Measurements from ENCODE around the gene CADPS.

The CADPS gene

DNA sequence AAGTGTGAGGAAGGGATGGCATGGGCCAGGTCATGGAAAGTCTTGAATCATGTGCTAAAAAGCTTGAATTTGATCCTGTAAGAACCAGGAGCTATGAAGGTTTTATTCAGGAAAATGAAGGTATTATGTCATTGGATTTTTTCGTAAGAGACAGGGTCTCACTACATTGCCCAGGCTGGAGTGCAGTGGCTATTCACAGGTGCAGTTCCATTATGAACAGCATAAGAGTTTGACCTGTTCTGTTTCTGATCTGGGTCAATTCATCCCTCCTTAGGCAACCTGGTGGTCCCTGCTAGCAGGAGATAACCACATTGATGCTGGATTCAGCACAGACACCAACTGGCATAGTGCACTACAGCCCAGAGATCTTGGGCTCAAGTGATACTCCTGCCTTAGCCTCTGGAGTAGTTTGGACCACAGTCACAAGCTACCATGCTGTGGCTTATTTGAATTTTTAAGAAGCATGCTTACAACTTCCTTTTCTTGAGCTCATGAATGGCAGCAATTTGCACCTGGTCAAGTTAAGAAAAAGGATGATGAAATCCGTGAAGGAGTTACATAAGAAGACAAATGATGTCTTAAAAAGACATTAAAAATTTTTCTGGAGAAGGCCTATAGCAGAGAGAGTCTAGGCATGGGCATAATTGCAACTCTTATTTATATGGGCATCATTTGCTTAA, 79.1 kb downstream of the CADPS start:
- Histone ChIP-seq H3K9me3 (ENCODE audit: control insufficient read depth in 2 of 2, low read length in 2 of 2) (no peaks in the 10 kb centered on the region), H3K27me3 (ENCODE audit: control insufficient read depth in 2 of 2, insufficient read depth in 2 of 2, low read length in 2 of 2) (no peaks in the 10 kb centered on the region), H3K9ac (ENCODE audit: low read depth in 1 of 2, low read length in 2 of 2) (no peak overlapping the region), H3K4me3 (ENCODE audit: low read length in 2 of 2) (no peak overlapping the region), H3K4me1 (ENCODE audit: control insufficient read depth in 2 of 2, insufficient read depth in 2 of 2, low read length in 2 of 2) (no peaks in the 10 kb centered on the region), H3K27ac (ENCODE audit: low read depth in 2 of 2, low read length in 2 of 2) (no peak overlapping the region), H3K36me3 (ENCODE audit: control insufficient read depth in 2 of 2, insufficient read depth in 2 of 2, low read length in 2 of 2) (no peaks in the 10 kb centered on the region)

DNA sequence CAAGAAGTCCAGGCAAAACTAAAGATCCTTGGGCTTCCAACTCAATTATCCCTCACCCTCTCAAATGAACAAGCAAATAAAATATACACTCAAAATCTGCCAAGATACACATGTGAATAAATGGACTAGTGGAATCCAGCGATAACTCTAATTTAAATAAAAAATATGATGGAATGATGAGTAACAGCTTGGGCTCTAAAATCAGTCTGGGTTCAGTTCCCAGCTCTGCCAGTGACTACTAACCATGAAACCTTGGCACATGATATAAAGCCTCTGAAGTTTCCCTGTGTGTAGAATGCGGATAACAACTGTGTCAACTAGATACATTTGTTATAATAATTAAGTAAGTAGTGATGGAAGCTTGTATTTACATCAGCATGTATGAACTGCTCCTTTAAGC, 81.3 kb downstream of the CADPS start:
- no peaks in the 10 kb centered on the region for H3K36me3 ChIP-seq (ENCODE audit: control insufficient read depth in 2 of 2, insufficient read depth in 2 of 2, low read length in 2 of 2)
- H3K4me3 ChIP-seq (ENCODE audit: low read length in 2 of 2) = no peak overlapping the region
- H3K4me1 ChIP-seq (ENCODE audit: control insufficient read depth in 2 of 2, insufficient read depth in 2 of 2, low read length in 2 of 2) = no peaks in the 10 kb centered on the region
- no peaks in the 10 kb centered on the region for H3K27me3 ChIP-seq (ENCODE audit: control insufficient read depth in 2 of 2, insufficient read depth in 2 of 2, low read length in 2 of 2)
- H3K9me3 ChIP-seq (ENCODE audit: control insufficient read depth in 2 of 2, low read length in 2 of 2) = no peaks in the 10 kb centered on the region
- no peak overlapping the region for H3K9ac ChIP-seq (ENCODE audit: low read depth in 1 of 2, low read length in 2 of 2)
- H3K27ac ChIP-seq (ENCODE audit: low read depth in 2 of 2, low read length in 2 of 2) = no peak overlapping the region

DNA sequence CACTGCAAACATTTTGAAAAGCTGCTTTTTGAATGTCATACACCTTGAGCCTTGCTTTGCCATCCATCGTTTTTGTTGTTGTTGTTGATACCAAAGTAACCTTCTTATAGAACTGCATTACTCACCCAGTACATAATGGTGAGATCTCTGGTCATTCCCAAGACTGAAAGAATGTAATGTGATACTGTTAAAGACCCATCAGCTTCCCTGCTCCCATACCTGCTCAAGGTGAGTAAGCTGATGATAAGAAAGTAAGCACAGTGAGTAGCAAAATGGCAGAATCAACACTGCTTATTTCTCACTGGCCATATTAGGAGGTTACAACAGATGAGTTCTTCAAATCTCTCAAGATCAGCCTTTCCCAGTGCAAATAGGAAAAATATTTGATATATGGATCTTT, 89.8 kb downstream of the CADPS start:
- H3K9me3 ChIP-seq (ENCODE audit: control insufficient read depth in 2 of 2, low read length in 2 of 2) = no peaks in the 10 kb centered on the region
- no peaks in the 10 kb centered on the region for H3K36me3 ChIP-seq (ENCODE audit: control insufficient read depth in 2 of 2, insufficient read depth in 2 of 2, low read length in 2 of 2)
- no peaks in the 10 kb centered on the region for H3K4me1 ChIP-seq (ENCODE audit: control insufficient read depth in 2 of 2, insufficient read depth in 2 of 2, low read length in 2 of 2)
- H3K27me3 ChIP-seq (ENCODE audit: control insufficient read depth in 2 of 2, insufficient read depth in 2 of 2, low read length in 2 of 2) = no peaks in the 10 kb centered on the region
- no peak overlapping the region for H3K9ac ChIP-seq (ENCODE audit: low read depth in 1 of 2, low read length in 2 of 2)
- H3K27ac ChIP-seq (ENCODE audit: low read depth in 2 of 2, low read length in 2 of 2) = no peak overlapping the region
- H3K4me3 ChIP-seq (ENCODE audit: low read length in 2 of 2) = no peak overlapping the region

DNA sequence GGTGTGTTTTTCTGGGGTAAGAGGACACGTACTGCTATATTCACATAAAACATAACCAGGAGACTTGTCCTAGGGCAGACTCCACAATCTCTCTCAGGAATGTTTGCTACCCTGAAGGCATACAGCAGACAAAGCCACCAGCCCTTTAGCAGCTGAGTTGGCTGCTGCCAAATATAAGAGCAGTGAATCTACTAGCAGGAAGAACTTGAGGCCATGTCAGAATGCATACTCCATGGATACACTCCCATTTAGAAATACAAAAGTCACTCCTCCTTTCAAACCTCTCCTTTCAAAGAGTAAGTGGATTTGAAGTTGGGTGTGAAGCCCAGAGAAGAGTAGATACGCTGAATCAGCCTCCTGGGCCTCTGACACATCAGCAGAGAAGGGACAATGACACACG, 94.1 kb downstream of the CADPS start:
- no peaks in the 10 kb centered on the region for H3K27me3 ChIP-seq (ENCODE audit: control insufficient read depth in 2 of 2, insufficient read depth in 2 of 2, low read length in 2 of 2)
- no peaks in the 10 kb centered on the region for H3K4me1 ChIP-seq (ENCODE audit: control insufficient read depth in 2 of 2, insufficient read depth in 2 of 2, low read length in 2 of 2)
- no peaks in the 10 kb centered on the region for H3K36me3 ChIP-seq (ENCODE audit: control insufficient read depth in 2 of 2, insufficient read depth in 2 of 2, low read length in 2 of 2)
- no peak overlapping the region for H3K27ac ChIP-seq (ENCODE audit: low read depth in 2 of 2, low read length in 2 of 2)
- H3K9me3 ChIP-seq (ENCODE audit: control insufficient read depth in 2 of 2, low read length in 2 of 2) = no peaks in the 10 kb centered on the region
- H3K4me3 ChIP-seq (ENCODE audit: low read length in 2 of 2) = no peak overlapping the region
- H3K9ac ChIP-seq (ENCODE audit: low read depth in 1 of 2, low read length in 2 of 2) = no peak overlapping the region

DNA sequence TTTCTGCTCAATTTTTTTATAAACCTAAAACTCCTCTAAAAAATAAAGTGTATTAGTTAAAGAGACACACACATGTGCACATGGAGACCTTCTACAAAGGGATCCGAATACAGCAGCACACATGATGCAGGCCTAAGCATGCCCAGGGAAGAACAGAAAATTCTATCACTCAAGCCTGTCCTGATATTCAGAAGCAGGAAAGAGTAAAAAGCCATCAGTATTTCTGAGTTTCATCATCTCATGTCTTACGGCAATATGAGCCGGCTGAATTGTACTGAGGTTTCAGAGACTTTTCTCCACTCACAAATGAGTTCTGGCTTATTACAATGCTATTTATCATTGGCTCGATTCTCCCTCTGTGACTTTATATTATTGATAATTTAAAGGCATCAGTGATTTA, 97.5 kb downstream of the CADPS start:
- H3K9me3 ChIP-seq (ENCODE audit: control insufficient read depth in 2 of 2, low read length in 2 of 2) = no peaks in the 10 kb centered on the region
- no peaks in the 10 kb centered on the region for H3K36me3 ChIP-seq (ENCODE audit: control insufficient read depth in 2 of 2, insufficient read depth in 2 of 2, low read length in 2 of 2)
- H3K4me3 ChIP-seq (ENCODE audit: low read length in 2 of 2) = no peak overlapping the region
- no peaks in the 10 kb centered on the region for H3K27me3 ChIP-seq (ENCODE audit: control insufficient read depth in 2 of 2, insufficient read depth in 2 of 2, low read length in 2 of 2)
- no peak overlapping the region for H3K9ac ChIP-seq (ENCODE audit: low read depth in 1 of 2, low read length in 2 of 2)
- no peak overlapping the region for H3K27ac ChIP-seq (ENCODE audit: low read depth in 2 of 2, low read length in 2 of 2)
- H3K4me1 ChIP-seq (ENCODE audit: control insufficient read depth in 2 of 2, insufficient read depth in 2 of 2, low read length in 2 of 2) = no peaks in the 10 kb centered on the region

DNA sequence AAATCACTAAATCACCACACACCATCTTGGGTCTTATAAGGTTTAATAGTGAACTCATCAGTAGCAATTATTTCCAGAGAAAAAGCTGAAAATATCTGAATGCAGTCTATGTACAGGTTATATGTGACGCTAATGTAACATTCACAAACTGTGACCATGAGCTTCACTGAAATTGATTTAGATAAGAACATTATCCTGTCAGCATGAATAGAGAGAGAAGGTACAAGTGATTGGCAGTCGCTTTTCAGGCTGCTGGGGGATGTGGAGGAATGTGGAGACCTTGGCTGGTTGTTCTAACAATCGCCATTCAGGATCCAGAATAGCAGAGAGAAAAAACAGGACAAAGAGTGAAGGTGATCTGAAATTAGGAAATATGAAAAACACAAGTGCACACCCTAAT, 98.1 kb downstream of the CADPS start:
- Histone ChIP-seq H3K4me1 (ENCODE audit: control insufficient read depth in 2 of 2, insufficient read depth in 2 of 2, low read length in 2 of 2) (no peaks in the 10 kb centered on the region), H3K4me3 (ENCODE audit: low read length in 2 of 2) (no peak overlapping the region), H3K27me3 (ENCODE audit: control insufficient read depth in 2 of 2, insufficient read depth in 2 of 2, low read length in 2 of 2) (no peaks in the 10 kb centered on the region), H3K9ac (ENCODE audit: low read depth in 1 of 2, low read length in 2 of 2) (no peak overlapping the region), H3K36me3 (ENCODE audit: control insufficient read depth in 2 of 2, insufficient read depth in 2 of 2, low read length in 2 of 2) (no peaks in the 10 kb centered on the region), H3K9me3 (ENCODE audit: control insufficient read depth in 2 of 2, low read length in 2 of 2) (no peaks in the 10 kb centered on the region), H3K27ac (ENCODE audit: low read depth in 2 of 2, low read length in 2 of 2) (no peak overlapping the region)

DNA sequence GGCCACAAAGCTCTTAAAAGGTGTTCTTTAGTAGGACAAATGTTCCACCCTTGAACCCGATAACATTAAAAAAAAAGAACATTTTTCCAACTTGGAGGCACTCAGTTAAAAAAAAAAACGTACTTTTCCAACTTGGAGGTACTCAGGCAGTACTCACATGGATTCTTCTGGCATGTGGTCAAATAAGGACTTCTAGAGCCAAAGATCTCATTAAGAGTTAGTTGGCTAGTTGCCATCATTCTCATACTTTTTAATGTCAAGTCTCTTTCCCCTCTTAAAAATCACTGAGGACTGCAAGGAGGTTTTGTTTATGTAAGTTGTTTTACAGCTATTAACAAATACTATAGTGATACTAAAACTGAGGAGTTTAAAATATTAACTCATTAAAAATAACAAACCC, 101.0 kb downstream of the CADPS start:
- Histone ChIP-seq H3K4me1 (ENCODE audit: control insufficient read depth in 2 of 2, insufficient read depth in 2 of 2, low read length in 2 of 2) (no peaks in the 10 kb centered on the region), H3K36me3 (ENCODE audit: control insufficient read depth in 2 of 2, insufficient read depth in 2 of 2, low read length in 2 of 2) (no peaks in the 10 kb centered on the region), H3K27me3 (ENCODE audit: control insufficient read depth in 2 of 2, insufficient read depth in 2 of 2, low read length in 2 of 2) (no peaks in the 10 kb centered on the region), H3K27ac (ENCODE audit: low read depth in 2 of 2, low read length in 2 of 2) (no peak overlapping the region), H3K9me3 (ENCODE audit: control insufficient read depth in 2 of 2, low read length in 2 of 2) (no peaks in the 10 kb centered on the region), H3K4me3 (ENCODE audit: low read length in 2 of 2) (no peak overlapping the region), H3K9ac (ENCODE audit: low read depth in 1 of 2, low read length in 2 of 2) (no peak overlapping the region)

DNA sequence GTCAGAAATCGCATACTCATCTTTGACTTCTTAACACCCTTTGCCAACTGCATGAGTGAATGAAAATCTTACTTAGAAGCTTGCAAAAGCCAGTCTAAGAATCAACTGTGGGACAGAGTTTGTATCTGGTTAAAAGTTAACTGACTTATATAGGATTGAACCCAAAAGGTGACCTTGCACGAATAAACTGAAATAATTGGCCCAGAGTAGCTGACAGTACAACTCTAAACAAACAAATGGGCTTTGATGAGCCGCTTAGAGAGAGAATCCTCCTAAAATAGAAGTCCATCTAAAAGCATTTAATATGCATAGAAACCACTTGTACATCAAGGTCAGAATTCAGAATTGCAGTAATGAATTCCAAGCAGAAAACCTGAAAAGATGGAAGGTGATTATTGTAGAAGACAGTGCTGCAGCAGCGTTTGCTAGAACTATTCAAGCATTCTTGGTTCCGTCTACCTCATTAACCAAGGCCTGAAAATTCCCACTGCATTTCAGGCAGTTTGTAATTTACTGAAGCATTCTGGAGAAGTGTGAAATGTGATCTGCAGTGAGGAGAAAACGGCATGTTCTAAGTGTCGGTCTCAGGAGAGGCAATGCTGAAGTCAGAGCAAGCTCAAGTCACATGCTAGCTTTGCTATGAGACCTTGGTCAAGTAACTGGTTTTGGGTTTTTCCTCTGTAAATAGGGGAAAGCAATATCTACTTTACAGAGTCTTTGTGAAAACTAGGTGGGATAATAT, 103.7 kb downstream of the CADPS start:
- no peaks in the 10 kb centered on the region for H3K27me3 ChIP-seq (ENCODE audit: control insufficient read depth in 2 of 2, insufficient read depth in 2 of 2, low read length in 2 of 2)
- H3K9ac ChIP-seq (ENCODE audit: low read depth in 1 of 2, low read length in 2 of 2) = no peak overlapping the region
- no peaks in the 10 kb centered on the region for H3K4me1 ChIP-seq (ENCODE audit: control insufficient read depth in 2 of 2, insufficient read depth in 2 of 2, low read length in 2 of 2)
- H3K36me3 ChIP-seq (ENCODE audit: control insufficient read depth in 2 of 2, insufficient read depth in 2 of 2, low read length in 2 of 2) = no peaks in the 10 kb centered on the region
- no peak overlapping the region for H3K27ac ChIP-seq (ENCODE audit: low read depth in 2 of 2, low read length in 2 of 2)
- no peak overlapping the region for H3K4me3 ChIP-seq (ENCODE audit: low read length in 2 of 2)
- H3K9me3 ChIP-seq (ENCODE audit: control insufficient read depth in 2 of 2, low read length in 2 of 2) = no peaks in the 10 kb centered on the region

DNA sequence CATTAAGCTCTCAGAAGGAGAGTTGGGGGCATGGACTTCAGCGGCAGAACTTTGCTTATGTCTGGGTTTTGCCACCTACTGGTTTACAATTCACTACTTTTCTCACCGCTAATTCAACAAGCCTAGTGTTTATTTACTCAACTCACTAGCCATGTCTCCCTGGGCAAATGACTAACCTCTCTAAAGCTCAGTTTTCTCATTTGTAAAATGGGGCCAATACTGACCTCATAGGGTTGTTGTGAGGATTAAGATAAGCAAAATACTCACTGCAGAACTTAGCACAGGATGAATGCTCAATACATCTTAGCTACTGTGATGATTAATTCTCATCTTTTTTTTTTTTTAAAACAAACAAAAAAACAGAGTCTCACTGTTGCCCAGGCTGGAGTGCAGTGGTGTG, 106.3 kb downstream of the CADPS start:
- H3K4me3 ChIP-seq (ENCODE audit: low read length in 2 of 2) = no peak overlapping the region
- H3K27ac ChIP-seq (ENCODE audit: low read depth in 2 of 2, low read length in 2 of 2) = no peak overlapping the region
- H3K36me3 ChIP-seq (ENCODE audit: control insufficient read depth in 2 of 2, insufficient read depth in 2 of 2, low read length in 2 of 2) = no peaks in the 10 kb centered on the region
- H3K9me3 ChIP-seq (ENCODE audit: control insufficient read depth in 2 of 2, low read length in 2 of 2) = no peaks in the 10 kb centered on the region
- H3K27me3 ChIP-seq (ENCODE audit: control insufficient read depth in 2 of 2, insufficient read depth in 2 of 2, low read length in 2 of 2) = no peaks in the 10 kb centered on the region
- H3K9ac ChIP-seq (ENCODE audit: low read depth in 1 of 2, low read length in 2 of 2) = no peak overlapping the region
- no peaks in the 10 kb centered on the region for H3K4me1 ChIP-seq (ENCODE audit: control insufficient read depth in 2 of 2, insufficient read depth in 2 of 2, low read length in 2 of 2)

DNA sequence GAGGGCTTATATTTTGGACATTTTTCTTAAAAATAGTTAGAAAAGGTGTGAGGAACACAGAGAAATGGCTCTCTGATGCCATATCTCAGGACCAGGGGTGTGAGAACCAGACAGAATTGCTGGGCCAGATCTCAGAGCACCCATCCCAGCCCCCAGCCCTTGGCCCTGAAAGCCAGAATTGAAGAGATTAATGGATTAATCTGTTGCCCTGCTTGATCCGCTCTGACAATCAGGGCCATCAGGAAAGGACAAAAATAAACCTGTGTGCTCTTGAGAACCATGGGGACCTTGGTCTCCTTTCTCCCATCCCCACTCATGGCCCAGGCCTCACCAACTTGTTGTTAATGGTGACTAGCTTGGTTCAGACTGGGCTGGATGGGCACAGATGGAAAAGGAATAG, 113.5 kb downstream of the CADPS start:
- no peaks in the 10 kb centered on the region for H3K27me3 ChIP-seq (ENCODE audit: control insufficient read depth in 2 of 2, insufficient read depth in 2 of 2, low read length in 2 of 2)
- no peaks in the 10 kb centered on the region for H3K4me1 ChIP-seq (ENCODE audit: control insufficient read depth in 2 of 2, insufficient read depth in 2 of 2, low read length in 2 of 2)

More for the DNA sequence above, 113.5 kb downstream of the CADPS start:
- H3K36me3 ChIP-seq (ENCODE audit: control insufficient read depth in 2 of 2, insufficient read depth in 2 of 2, low read length in 2 of 2) = no peaks in the 10 kb centered on the region
- no peaks in the 10 kb centered on the region for H3K9me3 ChIP-seq (ENCODE audit: control insufficient read depth in 2 of 2, low read length in 2 of 2)
- no peak overlapping the region for H3K9ac ChIP-seq (ENCODE audit: low read depth in 1 of 2, low read length in 2 of 2)
- H3K27ac ChIP-seq (ENCODE audit: low read depth in 2 of 2, low read length in 2 of 2) = no peak overlapping the region
- H3K4me3 ChIP-seq (ENCODE audit: low read length in 2 of 2) = no peak overlapping the region
